HepG2 (cell line): ENCODE measurements around the gene PKP4. TPM values are rescaled to one million over a fixed set of nuclear protein-coding genes. Genes with fewer than 3 reads are reported as not detected.

Experiments used
- ARNTL ChIP-seq: sonication (generic); formaldehyde crosslinking; IDR thresholded peaks from 2 replicates; pipeline ENCODE4 v1.4.0; 2020; ENCODE audit warnings: mild to moderate bottlenecking, missing genetic modification reagents
- FOXA1 ChIP-seq, 2 experiments: fragments of 450-650 bp in 1 of 2; sonication (generic) in 1 of 2; formaldehyde crosslinking in 1 of 2; IDR thresholded peaks; 2 replicates each; pipeline versions ENCODE4 v1.4.0 to v1.6.1; 2016 to 2020; ENCODE audit warnings: missing genetic modification reagents in 1 of 2
- HNRNPLL ChIP-seq: fragments of 200-400 bp; formaldehyde crosslinking; IDR thresholded peaks from 2 replicates; pipeline ENCODE4 v1.6.1; 2017; ENCODE audit warnings: mild to moderate bottlenecking, low read depth, low read length; ENCODE audit not compliant: poor library complexity, severe bottlenecking
- IRF9 ChIP-seq: sonication (generic); formaldehyde crosslinking; IDR thresholded peaks from 2 replicates; pipeline ENCODE4 v1.8.0; 2022; ENCODE audit warnings: missing genetic modification reagents, mild to moderate bottlenecking, borderline replicate concordance
- SOX5 ChIP-seq: IDR thresholded peaks from 2 replicates; pipeline ENCODE4 v1.6.1; 2016; ENCODE audit warnings: borderline replicate concordance
- ZBTB38 ChIP-seq: sonication (generic); formaldehyde crosslinking; IDR thresholded peaks from 2 replicates; pipeline ENCODE4 v1.5.1; 2020; ENCODE audit warnings: mild to moderate bottlenecking, missing genetic modification reagents
- ZNF180 ChIP-seq: sonication (generic); formaldehyde crosslinking; IDR thresholded peaks from 2 replicates; pipeline ENCODE4 v1.4.0; 2020; ENCODE audit warnings: low read depth, missing genetic modification reagents, borderline replicate concordance
- ZNF75D ChIP-seq: sonication (generic); formaldehyde crosslinking; IDR thresholded peaks from 2 replicates; pipeline ENCODE4 v1.8.1; 2023; ENCODE audit warnings: missing genetic modification reagents, mild to moderate bottlenecking, borderline replicate concordance
- ZSCAN5A ChIP-seq: sonication (generic); formaldehyde crosslinking; IDR thresholded peaks from 2 replicates; pipeline ENCODE4 v1.8.0; 2022; ENCODE audit warnings: mild to moderate bottlenecking, missing genetic modification reagents, borderline replicate concordance
- polyA plus RNA-seq, 8 experiments: library from polyadenylated mRNA; depleted of rRNA in 3 of 8; stranded (reverse) in 7 of 8; unstranded in 1 of 8; fragments of >200 nt; fragmentation: Illumina TruSeq in 4 of 8; extraction: Trizol in 4 of 8; gene quantifications; 2 replicates each; pipeline versions ENCODE4 v1.2.1 to v1.2.3, GENCODE V29; 2011 to 2016; ENCODE audit warnings: low read depth in 4 of 8, missing spikeins in 1 of 8, mixed read lengths in 1 of 8; ENCODE audit not compliant: insufficient read depth in 1 of 8
- total RNA-seq, 5 experiments: library from RNA; depleted of rRNA; stranded (reverse); fragments of >200 nt; fragmentation: Illumina TruSeq; extraction: Trizol; gene quantifications; 2 replicates each; pipeline ENCODE4 v1.2.3, GENCODE V29; 2016; ENCODE audit warnings: low read depth in 1 of 5
- TF ChIP-seq, protein P1 (sequence below): sonication (generic); formaldehyde crosslinking; IDR thresholded peaks from 2 replicates; pipeline ENCODE4 v1.9.0; 2021; ENCODE audit warnings: mild to moderate bottlenecking, missing genetic modification reagents
- TF ChIP-seq, protein P2 (sequence below): sonication (generic); formaldehyde crosslinking; IDR thresholded peaks from 2 replicates; pipeline ENCODE4 v1.4.0; 2020; ENCODE audit warnings: missing genetic modification reagents, low read depth, mild to moderate bottlenecking, borderline replicate concordance

Gene PKP4
- total and polyA plus RNA-seq, 2 of the 13 experiments (the other 11 are each of a cell fraction or from before 2014, with no cell fraction given), result 80.9 to 90.5 TPM

DNA sequence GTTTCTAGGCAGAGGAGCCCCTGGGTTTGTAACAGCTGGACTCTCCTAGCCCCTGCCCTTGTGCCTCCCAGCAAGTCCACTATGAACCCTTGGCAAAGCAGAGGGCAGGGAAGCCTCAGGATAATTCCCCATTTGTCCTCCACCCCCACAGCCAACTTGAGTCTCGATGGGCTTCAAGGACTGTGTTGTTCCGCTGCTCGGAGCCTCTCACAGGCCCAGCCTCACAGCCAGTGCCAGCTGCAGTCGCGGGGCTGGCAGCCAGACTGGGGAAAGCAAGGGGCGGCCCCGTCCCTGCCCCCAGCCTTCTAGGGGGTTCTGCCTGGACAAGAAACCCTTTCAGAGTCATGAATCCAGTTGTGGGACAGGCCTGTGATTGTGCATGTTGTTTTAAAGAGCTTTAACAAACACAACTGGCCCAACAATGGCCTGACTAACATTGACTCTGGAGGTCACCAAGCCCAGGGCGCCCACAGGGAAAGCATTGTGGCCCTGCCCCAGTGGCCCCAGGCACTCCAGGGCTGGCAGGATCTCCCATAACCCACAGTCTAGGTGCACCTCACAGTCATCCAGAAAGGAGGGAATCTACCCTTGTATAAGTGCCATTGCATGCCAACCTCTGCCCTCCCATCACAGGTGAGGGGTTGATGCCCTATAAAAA, 266.6 kb downstream of the PKP4 start (continued):
- TF ChIP-seq, protein P1, sequence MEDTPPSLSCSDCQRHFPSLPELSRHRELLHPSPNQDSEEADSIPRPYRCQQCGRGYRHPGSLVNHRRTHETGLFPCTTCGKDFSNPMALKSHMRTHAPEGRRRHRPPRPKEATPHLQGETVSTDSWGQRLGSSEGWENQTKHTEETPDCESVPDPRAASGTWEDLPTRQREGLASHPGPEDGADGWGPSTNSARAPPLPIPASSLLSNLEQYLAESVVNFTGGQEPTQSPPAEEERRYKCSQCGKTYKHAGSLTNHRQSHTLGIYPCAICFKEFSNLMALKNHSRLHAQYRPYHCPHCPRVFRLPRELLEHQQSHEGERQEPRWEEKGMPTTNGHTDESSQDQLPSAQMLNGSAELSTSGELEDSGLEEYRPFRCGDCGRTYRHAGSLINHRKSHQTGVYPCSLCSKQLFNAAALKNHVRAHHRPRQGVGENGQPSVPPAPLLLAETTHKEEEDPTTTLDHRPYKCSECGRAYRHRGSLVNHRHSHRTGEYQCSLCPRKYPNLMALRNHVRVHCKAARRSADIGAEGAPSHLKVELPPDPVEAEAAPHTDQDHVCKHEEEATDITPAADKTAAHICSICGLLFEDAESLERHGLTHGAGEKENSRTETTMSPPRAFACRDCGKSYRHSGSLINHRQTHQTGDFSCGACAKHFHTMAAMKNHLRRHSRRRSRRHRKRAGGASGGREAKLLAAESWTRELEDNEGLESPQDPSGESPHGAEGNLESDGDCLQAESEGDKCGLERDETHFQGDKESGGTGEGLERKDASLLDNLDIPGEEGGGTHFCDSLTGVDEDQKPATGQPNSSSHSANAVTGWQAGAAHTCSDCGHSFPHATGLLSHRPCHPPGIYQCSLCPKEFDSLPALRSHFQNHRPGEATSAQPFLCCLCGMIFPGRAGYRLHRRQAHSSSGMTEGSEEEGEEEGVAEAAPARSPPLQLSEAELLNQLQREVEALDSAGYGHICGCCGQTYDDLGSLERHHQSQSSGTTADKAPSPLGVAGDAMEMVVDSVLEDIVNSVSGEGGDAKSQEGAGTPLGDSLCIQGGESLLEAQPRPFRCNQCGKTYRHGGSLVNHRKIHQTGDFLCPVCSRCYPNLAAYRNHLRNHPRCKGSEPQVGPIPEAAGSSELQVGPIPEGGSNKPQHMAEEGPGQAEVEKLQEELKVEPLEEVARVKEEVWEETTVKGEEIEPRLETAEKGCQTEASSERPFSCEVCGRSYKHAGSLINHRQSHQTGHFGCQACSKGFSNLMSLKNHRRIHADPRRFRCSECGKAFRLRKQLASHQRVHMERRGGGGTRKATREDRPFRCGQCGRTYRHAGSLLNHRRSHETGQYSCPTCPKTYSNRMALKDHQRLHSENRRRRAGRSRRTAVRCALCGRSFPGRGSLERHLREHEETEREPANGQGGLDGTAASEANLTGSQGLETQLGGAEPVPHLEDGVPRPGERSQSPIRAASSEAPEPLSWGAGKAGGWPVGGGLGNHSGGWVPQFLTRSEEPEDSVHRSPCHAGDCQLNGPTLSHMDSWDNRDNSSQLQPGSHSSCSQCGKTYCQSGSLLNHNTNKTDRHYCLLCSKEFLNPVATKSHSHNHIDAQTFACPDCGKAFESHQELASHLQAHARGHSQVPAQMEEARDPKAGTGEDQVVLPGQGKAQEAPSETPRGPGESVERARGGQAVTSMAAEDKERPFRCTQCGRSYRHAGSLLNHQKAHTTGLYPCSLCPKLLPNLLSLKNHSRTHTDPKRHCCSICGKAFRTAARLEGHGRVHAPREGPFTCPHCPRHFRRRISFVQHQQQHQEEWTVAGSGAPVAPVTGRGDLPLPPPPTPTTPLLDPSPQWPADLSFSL (CRISPR knock-in tag), result peak; percentile 72; the same call in 1 of the 2 replicates
- TF ChIP-seq, protein P2, sequence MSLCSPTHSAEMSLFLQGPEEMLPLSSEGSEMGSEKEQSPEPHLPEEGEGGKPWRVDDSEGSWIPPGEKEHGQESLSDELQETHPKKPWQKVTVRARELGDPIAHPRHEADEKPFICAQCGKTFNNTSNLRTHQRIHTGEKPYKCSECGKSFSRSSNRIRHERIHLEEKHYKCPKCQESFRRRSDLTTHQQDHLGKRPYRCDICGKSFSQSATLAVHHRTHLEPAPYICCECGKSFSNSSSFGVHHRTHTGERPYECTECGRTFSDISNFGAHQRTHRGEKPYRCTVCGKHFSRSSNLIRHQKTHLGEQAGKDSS (CRISPR knock-in tag), result 0 out of 2 replicates have a peak, but pooled peaks have one; percentile 16
- TF ChIP-seq SOX5 (CRISPR knock-in tag), result peak; percentile 62; the same call in 1 of the 2 replicates
- TF ChIP-seq ZNF75D, result no peak
- peak; percentile 45 for TF ChIP-seq HNRNPLL
- no peak for TF ChIP-seq FOXA1 (IDR thresholded peaks at IDR 0.05)
- TF ChIP-seq FOXA1 (CRISPR knock-in tag; IDR thresholded peaks at IDR 0.05), result no peak
- no peak for TF ChIP-seq ZNF180 (CRISPR knock-in tag)
- TF ChIP-seq ZSCAN5A (CRISPR knock-in tag), result no peak
- TF ChIP-seq ZBTB38 (CRISPR knock-in tag), result peak; percentile 16; the same call in 1 of the 2 replicates
- 0 out of 2 replicates have a peak, but pooled peaks have one; percentile 14 for TF ChIP-seq ARNTL (CRISPR knock-in tag)
- peak; percentile 4; the same call in 1 of the 2 replicates for TF ChIP-seq IRF9 (CRISPR knock-in tag)
